Sciatic nerve (tissue), 2 donors: ENCODE data around the gene WBP2. TPM values are rescaled to one million over a fixed set of nuclear protein-coding genes. Genes with fewer than 3 reads are reported as not detected.
"Not testable (repeated sequence)": the region's sequence is repeated elsewhere in the genome, so short reads cannot be mapped to it uniquely, and the experiment has no call there.

ENCODE experiments used
- ATAC-seq: fragments of 200-7000 bp; cut with Tn5 transposase; one replicate; pipeline ENCODE4 v1.9.1; 2020; ENCODE audit warnings: mild to moderate bottlenecking, moderate library complexity
- DNase-seq: peaks from one replicate; pipeline ENCODE4 v3.0.0-alpha.2; 2020; ENCODE audit warnings: low spot score
- intact Hi-C: fragments of 100-400 bp; cut with DNase I; formaldehyde crosslinking; loops from one replicate; pipeline ENCODE4 v1.14.2; 2022
- total RNA-seq: library from RNA; stranded (reverse); fragmentation: NEBNext Ultra II Directional; extraction: Animal tissue kit (Norgen Biotek cat#: 25700); gene quantifications from one replicate; pipeline ENCODE4 v1.2.1, GENCODE V29; 2021
- donor health status: DM: no; HTN: no; CAD: no.
- donor health status: DM: no; HTN: no; CAD: no.

WBP2 gene
- total RNA-seq, 1 donor from 2014 or later: 156 TPM

DNA sequence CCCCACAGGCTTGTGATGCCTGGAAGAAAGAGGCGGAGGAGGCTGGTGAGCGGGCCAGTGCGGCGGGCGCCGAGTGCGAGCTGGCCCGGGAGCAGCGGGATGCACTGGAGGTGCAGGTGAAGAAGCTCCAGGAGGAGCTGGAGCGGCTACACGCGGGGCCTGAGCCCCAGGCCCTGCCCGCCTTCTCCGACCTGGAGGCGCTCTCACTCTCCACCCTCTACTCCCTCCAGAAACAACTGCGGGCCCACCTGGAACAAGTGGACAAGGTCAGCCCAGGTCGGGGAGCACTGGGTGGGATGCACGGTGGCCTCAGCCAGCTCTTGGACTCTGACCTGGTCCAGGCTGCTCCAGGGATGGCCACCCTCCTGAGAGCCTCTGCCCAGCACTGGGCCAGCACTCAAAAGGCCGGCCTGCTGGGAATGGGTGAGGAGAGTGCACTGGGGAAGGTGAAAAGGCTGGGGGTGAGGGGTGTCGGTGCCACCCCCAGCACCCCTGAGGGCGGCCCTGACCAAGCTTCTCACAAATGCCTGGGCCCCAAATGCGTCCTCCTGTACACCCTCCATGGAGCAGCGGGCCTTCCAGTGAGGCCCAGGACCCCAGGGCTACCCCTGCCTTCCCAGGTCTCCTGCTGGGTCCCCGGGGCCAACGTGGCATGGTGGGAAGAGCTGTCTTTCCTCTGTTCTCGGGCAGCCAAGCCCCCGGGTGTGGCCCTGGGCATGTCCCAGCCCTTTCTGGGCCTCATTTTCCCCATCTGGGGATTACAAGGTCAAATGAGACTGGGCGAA is 31.7 kb downstream of the WBP2 start:
- ATAC-seq: no peak
- intact Hi-C loops: no loop called here
- no peak for DNase-seq

DNA sequence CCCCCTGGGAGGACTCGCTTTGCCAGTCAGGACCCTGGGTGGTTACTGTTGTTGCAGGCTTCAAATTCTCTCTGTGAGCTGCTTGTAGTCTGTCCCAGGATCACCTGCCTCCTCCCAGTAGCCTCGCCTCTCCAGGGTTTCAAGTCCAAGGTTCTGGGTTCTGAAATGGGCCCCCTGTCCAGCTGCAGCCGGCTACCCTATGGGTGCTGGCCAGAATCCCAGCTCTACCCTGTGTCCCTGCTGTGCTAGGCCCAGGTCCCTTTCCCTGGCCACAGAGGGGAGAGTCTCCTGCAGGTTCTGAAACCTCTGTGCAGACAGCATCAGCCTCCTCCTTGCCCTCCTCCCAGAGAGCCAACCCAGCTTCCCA is 32.4 kb downstream of the WBP2 start:
- no peak for ATAC-seq
- DNase-seq: no peak
- intact Hi-C loops: no loop called here

DNA sequence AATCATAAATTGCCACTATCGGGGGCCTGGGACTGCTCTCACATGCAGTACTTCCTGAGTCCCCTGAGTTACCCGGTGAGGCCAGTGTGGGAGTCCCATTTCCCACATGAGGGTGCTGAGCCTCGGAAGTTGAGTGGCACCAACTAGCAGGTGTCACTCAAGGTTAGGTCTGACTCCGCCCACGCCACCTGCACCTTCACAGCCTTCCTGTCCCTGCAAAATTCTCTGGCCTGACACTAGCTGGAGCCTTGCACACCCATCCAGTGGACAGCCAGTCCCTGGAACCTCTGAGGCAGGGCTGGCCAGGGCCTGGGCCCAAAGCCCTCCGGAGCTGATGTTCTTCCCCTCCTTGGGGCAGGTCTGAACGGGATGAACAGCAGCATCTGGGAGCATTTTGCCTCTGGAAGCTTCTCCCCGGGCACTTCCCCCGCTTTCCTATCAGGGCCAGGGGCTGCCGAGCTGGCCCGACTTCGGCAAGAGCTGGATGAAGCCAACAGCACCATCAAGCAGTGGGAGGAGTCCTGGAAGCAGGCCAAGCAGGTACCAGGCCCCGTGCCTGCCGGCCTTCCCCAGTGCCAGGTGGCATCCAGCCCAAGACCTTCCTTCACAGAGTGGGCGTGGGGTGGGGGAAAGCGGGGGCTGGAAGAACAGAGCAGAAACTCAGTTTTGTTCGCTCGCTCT is 32.9 kb downstream of the WBP2 start:
- intact Hi-C loops: no loop called here
- ATAC-seq (no peak), DNase-seq (no peak)

DNA sequence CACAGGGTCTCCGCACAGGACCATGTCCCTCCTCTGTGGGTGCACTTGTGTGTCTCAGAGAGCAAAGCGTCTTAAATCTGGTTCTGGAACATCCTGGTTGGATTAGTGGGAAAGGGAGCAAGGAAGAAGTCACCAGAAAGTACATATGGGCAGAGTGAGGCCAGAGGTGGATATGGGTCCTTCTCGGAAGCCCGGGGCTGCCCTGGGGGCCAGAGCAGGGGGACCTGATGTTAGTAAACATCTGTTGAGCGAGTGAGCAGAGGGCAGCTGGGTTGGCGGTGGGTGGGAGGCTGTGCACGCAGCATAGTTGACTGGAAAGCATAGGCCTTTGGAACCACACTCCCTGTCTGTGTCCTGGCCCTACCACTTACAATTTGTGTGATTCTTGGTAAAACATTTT is 33.6 kb downstream of the WBP2 start:
- ATAC-seq (no peak), DNase-seq (no peak)
- intact Hi-C loops: no loop called here

DNA sequence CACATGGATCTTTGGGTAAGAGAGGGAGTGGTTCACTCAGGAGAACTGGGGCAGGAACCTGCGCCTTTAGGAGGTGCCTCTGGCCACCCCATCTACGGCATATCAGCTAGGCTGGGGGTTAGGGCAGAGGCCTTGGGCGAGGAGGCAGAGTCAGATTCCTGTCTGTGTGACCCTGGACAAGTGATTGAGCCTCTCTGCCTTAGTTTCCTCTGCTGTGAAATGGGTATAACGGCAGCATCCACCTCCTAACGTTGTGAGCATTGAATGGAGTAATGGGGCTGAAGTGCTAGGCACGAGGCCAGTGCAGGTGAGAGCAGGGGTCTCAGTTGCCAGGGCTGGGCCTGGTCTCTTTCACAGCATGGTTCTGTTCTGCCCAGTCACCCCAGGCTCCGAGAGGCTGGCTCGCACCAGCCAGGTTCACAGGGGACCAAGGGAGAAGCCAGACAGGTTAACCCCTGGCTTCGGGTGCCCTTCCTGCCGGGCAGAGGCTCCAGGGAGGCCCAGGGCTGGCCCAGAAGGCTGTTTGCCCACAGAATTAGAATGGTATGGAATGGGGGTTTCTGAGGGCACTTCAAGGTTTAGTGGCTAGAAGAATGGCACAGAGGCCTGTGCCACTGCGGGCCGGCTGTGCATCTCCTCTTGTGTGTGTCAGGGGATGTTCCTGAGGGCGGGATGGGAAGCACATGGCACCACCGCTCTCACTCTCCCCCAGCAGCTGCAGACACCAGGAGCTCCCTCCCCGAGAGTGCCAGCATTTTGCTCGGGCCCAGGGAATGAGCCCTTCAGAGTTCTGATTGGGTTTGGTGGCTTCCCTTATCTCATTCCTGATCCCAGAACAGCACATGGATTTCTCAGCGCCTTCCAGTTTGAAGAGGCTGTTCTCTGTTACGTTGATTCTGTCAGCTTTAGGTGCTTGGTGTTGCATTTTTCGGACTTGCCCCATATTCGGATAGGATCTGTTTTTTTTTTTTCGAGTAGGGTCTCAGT is 34.7 kb downstream of the WBP2 start:
- ATAC-seq (no peak), DNase-seq (no peak)
- intact Hi-C loops: no loop called here

DNA sequence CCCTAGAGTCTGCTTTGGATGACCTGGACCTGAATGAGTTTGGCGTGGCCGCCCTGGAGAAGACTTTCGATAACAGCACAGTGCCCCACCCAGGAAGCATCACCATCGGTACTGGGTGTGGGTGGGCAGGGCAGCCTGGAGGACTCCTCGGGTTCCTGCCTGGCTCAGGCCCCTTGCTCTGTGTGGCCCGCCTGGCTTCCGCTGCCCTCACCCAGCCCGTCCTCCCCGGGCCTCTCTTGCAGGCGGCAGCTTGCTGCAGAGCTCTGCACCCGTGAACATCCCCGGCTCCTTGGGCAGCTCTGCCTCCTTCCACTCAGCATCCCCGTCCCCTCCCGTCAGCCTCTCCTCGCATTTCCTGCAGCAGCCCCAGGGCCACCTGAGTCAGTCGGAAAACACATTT is 35.5 kb downstream of the WBP2 start:
- intact Hi-C loops: no loop called here
- no peak for ATAC-seq

DNA sequence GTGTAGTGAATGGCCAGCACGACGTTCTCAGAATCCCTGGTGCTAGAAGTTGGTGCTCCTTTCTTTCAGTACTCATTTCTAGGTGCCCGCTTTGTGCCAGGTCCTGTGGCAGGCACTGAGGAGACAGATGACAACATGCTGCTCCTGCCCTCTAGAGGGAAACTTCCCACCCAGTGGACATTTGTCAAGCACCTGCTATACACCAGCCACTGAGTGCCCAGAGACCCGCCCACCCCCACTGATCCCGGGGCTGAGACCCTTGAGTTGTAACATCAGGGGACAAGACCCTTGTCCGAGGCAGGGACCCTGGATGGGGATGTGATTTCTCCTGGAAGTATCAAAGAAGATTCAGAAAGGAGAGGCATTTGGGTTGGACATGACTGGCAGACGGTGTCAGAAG is 36.0 kb downstream of the WBP2 start:
- no peak for DNase-seq
- intact Hi-C loops: no loop called here
- ATAC-seq: no peak

More for the DNA sequence above, 35.5 kb downstream of the WBP2 start:
- no peak for DNase-seq

DNA sequence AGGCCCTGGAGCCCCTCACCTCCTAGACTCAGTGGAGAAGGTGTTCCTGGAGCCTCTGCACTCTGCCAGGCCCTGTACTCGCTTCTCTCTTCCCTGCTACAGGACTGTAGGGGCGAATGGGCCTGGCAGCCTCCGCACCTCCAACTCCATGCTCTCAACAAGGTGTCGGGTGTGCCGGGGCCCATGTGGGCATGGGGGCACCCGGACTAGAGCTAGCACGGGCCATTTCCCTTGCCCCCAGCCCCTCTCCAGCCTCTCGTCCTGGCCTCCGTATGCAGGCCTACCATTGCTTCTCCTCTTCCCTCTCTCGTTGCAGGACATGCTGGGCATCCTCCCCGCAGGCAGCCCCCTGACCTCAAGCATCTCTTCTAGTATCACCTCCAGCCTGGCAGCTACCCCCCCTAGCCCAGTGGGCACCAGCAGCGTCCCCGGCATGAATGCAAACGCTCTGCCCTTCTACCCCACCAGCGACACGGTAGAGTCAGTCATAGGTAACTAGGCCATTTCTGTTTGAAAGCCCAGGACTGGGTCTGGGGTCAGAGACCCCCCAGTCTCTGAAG is 36.7 kb downstream of the WBP2 start:
- no peak for DNase-seq
- no peak for ATAC-seq
- intact Hi-C loops: no loop called here

DNA sequence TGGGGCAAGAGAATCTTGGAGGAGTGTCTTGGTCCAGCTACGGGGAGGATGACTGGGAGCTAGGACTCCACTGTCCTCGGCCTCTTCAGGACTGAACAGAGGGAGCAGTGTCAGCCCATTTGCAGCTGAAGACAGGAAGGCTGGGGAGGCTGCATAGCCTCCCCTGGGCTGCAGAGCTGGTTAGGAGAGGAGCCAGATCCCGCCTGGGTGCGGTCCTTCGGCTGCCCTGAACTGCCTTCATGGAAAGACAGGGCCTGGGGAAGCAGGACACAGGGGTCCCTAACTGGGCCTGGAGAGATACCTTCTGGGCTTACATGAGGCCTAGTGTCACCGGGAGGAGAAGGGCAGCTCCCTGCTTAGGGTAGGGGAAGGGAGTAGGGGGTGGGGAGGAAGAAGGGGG is 37.6 kb downstream of the WBP2 start:
- ATAC-seq (no peak), DNase-seq (no peak)
- intact Hi-C loops: no loop called here

DNA sequence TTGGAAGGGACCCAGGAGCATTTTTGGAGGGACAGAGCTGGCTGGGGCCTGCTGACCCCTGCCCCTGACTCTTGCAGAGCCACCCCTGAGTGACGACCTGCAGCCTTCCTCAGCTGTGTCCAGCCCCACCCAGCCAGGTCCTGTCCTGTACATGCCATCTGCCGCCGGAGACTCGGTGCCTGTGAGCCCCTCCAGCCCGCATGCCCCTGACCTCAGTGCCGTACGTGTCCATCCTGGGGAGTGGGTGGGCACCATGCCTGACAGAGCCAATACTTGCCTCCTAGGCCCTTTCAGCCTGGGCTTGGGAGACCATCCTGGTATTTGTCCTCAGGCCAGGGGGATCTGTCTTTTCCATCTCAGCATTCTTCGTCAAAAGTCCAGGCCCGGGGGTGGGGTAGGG is 38.4 kb downstream of the WBP2 start:
- intact Hi-C loops: no loop called here
- ATAC-seq (no peak), DNase-seq (no peak)

DNA sequence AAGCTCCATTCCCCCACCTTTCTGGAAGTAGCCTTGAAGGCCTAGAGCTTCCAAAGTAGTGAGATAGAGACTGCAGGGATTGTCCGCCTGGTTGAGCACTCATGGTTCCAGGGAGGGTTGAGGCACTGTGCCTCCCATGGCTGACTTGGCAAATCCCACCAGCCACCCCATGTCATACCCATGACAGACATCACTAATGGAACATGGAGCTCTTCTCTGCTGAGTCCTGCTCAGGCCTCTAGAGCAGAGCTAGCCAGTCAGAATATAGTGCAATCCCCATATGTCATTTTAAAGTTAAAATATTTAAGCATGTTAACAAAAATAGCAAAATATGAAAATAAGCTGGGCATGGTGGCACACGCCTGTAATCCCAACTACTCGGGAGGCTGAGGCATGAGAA is 39.7 kb downstream of the WBP2 start:
- intact Hi-C loops: no loop called here
- no peak for ATAC-seq
- DNase-seq: no peak

DNA sequence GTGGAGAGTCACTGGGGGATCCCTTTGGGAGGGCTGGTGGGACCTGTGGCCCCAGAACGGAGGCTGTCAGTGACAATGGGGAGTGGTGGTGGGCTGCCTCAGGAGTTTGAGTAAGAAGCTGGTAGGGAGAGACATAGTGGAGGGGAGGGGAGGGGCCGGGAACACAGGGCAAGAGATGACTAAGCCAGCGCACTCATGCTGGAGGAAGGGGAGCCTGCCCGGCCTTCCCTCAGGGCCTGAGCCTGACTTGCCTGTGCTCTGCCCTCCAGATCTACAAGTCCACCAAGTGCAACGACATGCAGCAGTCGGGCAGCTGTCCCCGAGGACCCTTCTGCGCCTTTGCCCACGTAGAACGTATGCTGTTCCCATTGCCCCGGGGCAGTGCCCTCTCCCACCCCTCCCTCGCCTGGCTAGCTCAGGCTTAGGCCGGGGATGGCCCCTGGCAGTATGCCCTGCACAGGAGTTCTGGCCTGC is 40.2 kb downstream of the WBP2 start:
- DNase-seq: no peak
- intact Hi-C loops: no loop called here
- no peak for ATAC-seq

DNA sequence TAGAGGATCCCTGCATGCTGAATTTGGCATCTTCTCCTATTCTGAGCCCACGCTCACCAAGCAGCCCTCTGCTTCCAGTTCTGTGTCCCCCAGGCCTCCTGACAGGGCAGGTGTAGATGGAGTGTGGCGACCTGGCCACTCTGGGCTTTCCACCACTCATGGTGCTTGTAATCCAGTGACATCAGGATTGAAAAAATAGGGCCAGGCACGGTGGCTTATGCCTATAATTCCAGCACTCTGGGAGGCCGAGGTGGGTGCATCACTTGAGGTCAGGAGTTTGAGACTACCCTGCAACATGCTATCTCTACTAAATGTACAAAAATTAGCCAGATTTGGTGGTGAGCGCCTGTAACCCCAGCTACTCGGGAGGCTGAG is 41.1 kb downstream of the WBP2 start:
- ATAC-seq (no peak), DNase-seq (no peak)
- intact Hi-C loops: no loop called here

DNA sequence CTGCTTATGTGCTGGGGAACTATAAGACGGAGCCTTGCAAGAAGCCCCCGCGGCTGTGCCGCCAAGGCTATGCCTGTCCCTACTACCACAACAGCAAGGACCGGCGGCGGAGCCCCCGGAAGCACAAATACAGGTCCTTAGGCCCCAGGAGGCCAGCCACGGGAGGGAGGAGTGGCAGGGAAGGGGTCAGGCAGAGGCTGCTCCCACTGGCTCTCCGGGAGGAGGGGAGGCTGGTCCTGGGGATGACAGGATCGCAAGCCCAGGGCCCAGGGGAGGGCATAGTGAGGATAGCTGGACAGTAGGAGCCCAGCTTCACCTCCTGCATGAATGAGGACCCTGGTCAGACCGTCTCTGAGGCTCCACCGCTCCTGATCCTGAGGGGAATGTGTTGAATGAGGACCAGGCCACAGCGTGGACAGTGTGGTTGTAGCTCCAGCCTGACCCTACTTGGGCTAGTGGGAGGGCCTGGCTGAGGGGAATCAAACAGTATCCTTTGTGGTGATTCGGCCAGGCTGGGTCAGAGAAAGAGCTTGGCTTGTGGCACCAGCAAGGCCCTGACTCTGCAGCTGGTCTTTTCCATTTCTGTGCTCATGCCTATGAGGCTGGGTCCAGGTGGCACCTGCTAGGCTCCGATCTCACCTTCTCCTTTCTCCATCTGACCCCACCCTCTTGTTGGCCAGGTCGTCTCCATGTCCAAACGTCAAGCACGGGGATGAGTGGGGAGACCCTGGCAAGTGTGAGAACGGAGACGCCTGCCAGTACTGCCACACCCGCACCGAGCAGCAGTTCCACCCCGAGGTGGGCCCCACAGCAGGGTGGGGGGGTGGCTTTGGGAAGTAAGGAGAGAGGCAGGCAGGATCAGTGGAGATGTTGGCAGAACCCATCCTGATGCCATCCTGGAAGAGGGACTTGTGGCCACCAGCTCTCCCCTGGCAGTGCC is 41.8 kb downstream of the WBP2 start:
- ATAC-seq (no peak), DNase-seq (no peak)
- intact Hi-C loops: no loop called here

DNA sequence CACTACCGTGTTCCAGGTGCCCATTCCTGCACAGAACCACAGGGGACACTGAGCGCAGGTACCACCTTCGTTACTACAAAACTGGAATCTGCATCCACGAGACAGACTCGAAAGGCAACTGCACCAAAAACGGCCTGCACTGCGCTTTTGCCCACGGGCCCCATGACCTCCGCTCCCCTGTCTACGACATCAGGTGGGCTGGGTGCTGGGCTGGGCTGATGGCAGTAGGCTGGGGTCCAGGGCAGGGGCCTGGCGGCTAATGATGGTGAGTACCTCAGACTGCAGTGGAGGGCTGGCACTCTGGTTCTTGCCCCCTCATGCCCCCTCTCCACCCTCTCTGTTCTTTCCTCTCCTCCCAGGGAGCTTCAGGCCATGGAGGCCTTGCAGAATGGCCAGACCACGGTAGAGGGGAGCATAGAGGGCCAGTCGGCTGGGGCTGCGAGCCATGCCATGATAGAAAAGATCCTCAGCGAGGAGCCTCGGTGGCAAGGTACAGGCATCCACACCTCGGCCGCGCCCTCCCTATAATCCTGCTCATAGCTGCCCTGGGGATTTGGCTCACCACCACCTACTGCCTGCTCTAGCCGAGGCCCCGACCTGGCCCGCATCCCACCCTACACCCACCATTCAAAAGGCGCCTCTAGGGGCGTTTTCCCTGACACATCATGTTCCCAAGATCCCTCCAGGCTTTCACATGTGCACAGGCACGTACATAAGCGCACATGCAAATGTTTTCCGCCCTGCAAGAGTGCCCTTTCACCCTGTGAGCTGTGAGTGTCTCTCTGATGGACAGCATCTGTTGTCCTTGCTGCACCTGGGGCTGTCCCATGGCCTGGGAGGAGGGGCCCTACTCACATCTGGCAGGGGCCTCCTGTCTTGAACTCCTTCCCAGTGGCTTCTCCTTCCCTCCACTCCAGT is 42.8 kb downstream of the WBP2 start:
- ATAC-seq (no peak), DNase-seq (no peak)
- intact Hi-C loops: no loop called here

DNA sequence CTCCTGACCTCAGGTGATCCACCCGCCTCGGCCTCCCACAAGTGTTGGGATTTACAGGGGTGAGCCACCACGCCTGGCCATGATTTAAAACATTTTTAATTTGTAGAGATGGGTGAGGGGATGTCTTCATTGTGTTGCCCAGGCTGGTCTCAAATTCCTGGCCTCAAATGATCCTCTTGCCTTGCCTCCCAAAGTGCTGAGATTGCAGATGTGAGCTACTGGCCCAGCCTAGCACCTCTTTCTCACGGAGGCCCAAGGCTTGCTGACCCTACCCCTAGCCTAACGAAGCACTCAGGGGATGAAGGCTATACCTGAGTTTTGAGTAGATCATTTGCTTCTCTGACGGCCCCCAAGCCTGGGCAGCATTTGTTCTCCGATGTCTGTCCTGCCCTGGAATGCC is 44.0 kb downstream of the WBP2 start:
- DNase-seq (no peak), ATAC-seq (no peak)
- intact Hi-C loops: no loop called here

DNA sequence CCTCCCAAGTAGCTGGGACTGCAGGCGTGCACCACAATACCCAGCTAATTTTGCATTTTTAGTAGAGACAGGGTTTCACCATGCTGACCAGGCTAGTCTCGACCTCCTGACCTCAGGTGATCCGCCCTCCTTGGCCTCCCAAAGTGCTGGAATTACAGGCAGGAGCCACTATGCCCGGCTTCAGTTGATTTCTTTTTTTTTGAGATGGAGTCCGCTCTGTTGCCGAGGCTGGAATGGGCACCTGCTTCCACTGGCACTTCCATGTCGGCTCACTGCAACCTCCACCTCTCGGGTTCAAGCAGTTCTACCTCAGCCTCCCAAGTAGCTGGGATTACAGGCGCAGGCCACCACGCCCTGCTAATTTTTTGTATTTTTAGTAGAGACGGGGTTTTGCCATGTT is 44.4 kb downstream of the WBP2 start:
- DNase-seq, intact Hi-C loops, ATAC-seq: not testable (repeated sequence)
